SK-N-MC (cell line): ENCODE measurements around the gene PCSK5.
A peak's percentile ranks its signal among the peaks of the same experiment; 100 is the strongest.
"Not testable (repeated sequence)": the region's sequence is repeated elsewhere in the genome, so short reads cannot be mapped to it uniquely, and the experiment has no call there.

Experiments used
- DNase-seq: peaks from one replicate; pipeline ENCODE4 v3.0.0-alpha.2; 2011; ENCODE audit warnings: low read depth, low spot score
- H3K27ac ChIP-seq: fragments of 200-600 bp; sonication (generic); 2 replicates; pipeline ENCODE4 v1.5.1; 2016; ENCODE audit warnings: mixed run types
- H3K36me3 ChIP-seq: fragments of 200-600 bp; sonication (generic); 2 replicates; pipeline ENCODE4 v1.6.1; 2017; ENCODE audit warnings: antibody characterized with exemption, low read length, mixed read lengths; ENCODE audit not compliant: insufficient read depth
- H3K4me3 ChIP-seq: fragments of 200-600 bp; sonication (generic); 2 replicates; pipeline ENCODE4 v1.5.1; 2016
- H3K9ac ChIP-seq: fragments of 200-600 bp; sonication (generic); 2 replicates; pipeline ENCODE4 v1.8.0; 2017; ENCODE audit warnings: mixed run types, mixed read lengths; ENCODE audit not compliant: insufficient read length
- H3K9me3 ChIP-seq: fragments of 200-600 bp; sonication (generic); 2 replicates; pipeline ENCODE4 v1.6.1; 2017; ENCODE audit warnings: low read depth, mild to moderate bottlenecking, antibody characterized with exemption, low read length, moderate library complexity, mixed read lengths
- EZH2 ChIP-seq: fragments of 200-600 bp; sonication (generic); IDR thresholded peaks from one replicate; pipeline ENCODE4 v1.6.1; 2017; ENCODE audit warnings: antibody characterized with exemption
- FOXP2 ChIP-seq: optimal IDR thresholded peaks from 2 replicates; pipeline ENCODE3; 2011; ENCODE audit warnings: mild to moderate bottlenecking, moderate library complexity; ENCODE audit not compliant: insufficient read depth; ENCODE audit errors: extremely low read length, control extremely low read depth
- POLR2AphosphoS5 ChIP-seq: IDR thresholded peaks from 2 replicates; pipeline ENCODE4 v1.6.1; 2012; ENCODE audit warnings: mild to moderate bottlenecking, low read depth, low read length, borderline replicate concordance

Gene PCSK5

DNA sequence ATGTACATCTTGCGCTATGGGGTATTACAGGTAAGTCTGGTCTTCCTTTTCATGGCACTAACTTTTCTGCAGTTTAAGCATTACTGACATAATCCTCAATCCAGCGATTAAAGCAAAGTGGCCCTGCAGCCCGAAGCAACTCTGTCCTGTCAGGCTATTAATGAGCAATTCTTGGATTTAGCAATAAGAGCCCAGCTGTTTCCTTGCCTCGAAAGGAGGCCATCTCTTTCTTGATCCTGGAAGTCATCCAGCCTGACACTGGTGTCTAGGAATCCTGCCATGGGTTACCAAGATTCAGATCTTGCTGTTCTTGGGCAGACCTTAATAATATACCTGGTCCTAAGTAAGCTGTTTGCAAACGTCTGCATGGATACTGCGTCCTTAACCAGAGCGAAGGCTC is 401.8 kb downstream of the PCSK5 start:
- TF ChIP-seq FOXP2 (no peak), EZH2 (no peak), POLR2AphosphoS5 (no peak)
- DNase-seq = no peak
- Histone ChIP-seq H3K9me3 (no peaks in the 10 kb centered on the region), H3K27ac (no peak overlapping the region), H3K36me3 (no peaks in the 10 kb centered on the region), H3K9ac (no peak overlapping the region), H3K4me3 (no peak overlapping the region)

DNA sequence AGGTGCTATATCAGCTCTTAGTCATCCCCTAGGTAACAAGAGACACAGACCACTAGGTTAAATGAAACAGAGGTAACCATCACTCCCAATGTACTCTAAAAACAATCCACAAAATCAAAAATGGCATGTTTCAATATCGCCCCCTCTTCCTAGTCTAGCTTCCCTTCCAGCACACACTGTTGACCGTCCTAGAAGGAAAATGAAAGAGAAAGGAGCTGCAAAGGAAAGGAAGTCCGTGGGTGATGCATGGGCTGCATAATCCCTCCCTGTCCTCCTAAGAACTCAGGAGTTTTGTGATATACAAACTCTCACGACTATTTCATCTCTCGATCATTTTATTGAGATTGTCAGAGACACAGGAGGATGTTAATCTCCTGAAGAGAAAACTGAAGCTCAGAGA is 402.2 kb downstream of the PCSK5 start:
- Histone ChIP-seq H3K9ac (no peak overlapping the region), H3K27ac (no peak overlapping the region), H3K9me3 (no peaks in the 10 kb centered on the region), H3K4me3 (no peak overlapping the region), H3K36me3 (no peaks in the 10 kb centered on the region)
- no peak for DNase-seq
- TF ChIP-seq FOXP2 (no peak), POLR2AphosphoS5 (no peak), EZH2 (no peak)

DNA sequence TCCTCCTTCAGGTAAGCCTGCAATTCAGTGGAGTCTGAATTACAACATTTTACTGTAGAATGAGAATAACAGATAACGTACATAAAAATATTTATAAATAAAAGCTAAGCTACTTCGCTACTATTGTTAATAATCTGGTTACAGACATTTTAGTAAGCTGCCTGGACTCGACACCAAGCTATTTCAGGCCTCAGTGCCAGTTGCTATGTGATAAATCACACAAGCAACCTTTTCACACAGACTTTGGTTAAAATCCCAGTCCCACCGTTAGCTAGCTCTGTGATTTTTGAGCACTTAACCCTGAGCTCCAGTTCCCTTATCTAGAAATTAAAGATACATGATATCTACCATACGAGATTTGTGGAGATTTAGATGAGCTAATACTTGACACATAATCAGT is 403.8 kb downstream of the PCSK5 start:
- no peak overlapping the region for H3K9ac ChIP-seq
- no peak overlapping the region for H3K27ac ChIP-seq
- H3K4me3 ChIP-seq = no peak overlapping the region
- no peak for DNase-seq
- H3K36me3 ChIP-seq = no peaks in the 10 kb centered on the region
- no peak for TF ChIP-seq POLR2AphosphoS5
- no peak for TF ChIP-seq EZH2
- TF ChIP-seq FOXP2 = no peak
- H3K9me3 ChIP-seq = no peaks in the 10 kb centered on the region

DNA sequence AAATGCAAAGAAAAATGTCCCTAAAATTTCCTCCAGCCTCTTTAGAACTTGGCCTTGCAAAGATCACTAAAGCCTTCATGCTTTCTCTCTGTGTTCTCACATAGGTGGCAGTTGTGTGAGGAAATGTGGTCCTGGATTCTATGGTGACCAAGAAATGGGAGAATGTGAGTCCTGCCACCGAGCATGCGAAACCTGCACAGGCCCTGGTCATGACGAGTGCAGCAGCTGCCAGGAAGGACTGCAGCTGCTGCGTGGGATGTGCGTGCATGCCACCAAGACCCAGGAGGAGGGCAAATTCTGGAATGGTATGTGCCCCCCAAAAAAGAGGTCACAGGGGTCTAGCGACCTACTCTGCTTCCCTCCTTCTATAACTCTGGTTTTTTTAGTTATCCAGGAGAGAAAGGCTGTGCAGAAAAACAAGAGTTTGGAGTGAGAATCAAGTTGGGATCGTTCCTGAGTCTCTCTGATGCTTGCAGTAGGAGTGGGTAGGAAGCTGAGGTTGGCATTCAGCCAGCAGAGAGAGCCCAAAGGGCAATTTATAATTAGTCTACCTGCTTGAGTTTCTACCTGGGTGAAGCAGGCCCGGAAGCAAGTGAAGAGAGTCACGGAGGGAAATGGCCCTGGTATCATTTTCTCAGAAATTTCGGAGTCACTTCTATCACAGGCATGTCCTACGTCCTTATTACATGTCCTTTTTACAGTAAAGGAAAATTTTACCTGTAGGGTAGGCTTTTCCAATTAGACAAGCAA is 406.3 kb downstream of the PCSK5 start:
- Histone ChIP-seq H3K4me3 (no peak overlapping the region), H3K36me3 (no peaks in the 10 kb centered on the region), H3K9ac (no peak overlapping the region), H3K9me3 (no peaks in the 10 kb centered on the region), H3K27ac (no peak overlapping the region)
- DNase-seq = no peak
- TF ChIP-seq POLR2AphosphoS5 (no peak), EZH2 (no peak), FOXP2 (no peak)

DNA sequence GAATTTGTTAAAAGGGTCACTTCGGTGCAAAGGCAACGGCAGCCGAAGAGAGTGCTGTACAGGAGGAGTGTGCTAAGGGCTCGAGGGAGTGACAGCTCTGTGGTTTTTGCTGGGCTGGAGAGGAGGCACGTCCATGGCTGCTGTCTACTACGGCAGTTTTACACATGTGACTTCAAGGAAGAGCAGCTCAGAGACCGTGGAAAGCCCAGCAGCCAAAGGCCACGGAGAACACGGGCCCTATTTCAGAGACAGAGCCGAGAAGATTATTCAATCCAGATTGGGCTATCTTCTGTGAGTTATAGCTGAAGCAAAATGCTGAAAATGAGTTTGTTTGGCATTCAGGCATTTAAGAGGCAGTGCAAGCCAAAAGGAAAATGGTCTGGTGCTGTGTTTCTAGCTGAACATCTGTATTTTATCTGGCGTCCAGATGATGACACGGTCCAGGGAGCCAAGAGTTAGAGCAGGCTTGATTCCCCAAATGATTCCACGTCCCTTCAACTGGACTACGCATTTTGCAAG is 407.3 kb downstream of the PCSK5 start:
- H3K36me3 ChIP-seq = no peaks in the 10 kb centered on the region
- H3K4me3 ChIP-seq = no peak overlapping the region; the same call in 1 of the 2 replicates
- DNase-seq = no peak
- no peak overlapping the region for H3K27ac ChIP-seq
- no peaks in the 10 kb centered on the region for H3K9me3 ChIP-seq
- no peak overlapping the region for H3K9ac ChIP-seq
- TF ChIP-seq EZH2 (no peak), FOXP2 (no peak), POLR2AphosphoS5 (no peak)

DNA sequence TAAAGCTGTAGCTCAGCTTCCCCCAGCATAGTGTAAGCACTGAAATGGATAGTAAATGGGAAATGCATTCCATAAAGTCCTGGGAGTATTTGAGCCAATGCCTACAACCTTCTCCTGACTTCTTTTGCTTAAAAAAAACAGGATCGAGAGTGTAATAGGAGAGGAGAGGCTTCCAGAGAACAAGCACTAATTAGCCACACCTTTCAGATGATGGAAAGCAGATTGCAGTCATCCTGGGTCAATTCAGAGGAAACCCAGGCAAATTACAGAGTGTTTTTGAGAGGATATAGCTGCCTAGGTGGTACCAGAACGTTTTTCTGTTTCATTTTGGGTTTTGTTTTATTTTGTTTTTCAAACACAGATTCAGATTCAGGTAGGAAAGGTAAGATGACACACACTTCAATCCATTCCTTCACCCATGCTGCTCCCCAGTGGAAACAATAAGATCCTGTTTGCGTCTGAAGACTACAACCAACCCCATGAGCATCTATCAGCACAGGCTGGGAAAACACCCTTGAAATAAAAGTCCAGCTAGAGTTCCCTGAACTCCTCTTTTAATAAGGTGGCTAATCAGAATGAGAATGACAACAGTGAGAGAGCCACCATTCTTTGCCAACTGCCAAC is 408.2 kb downstream of the PCSK5 start:
- no peak overlapping the region for H3K27ac ChIP-seq
- no peak for DNase-seq
- no peaks in the 10 kb centered on the region for H3K9me3 ChIP-seq
- no peaks in the 10 kb centered on the region for H3K36me3 ChIP-seq
- no peak overlapping the region for H3K4me3 ChIP-seq
- no peak overlapping the region for H3K9ac ChIP-seq
- TF ChIP-seq FOXP2 (no peak), POLR2AphosphoS5 (no peak), EZH2 (no peak)

DNA sequence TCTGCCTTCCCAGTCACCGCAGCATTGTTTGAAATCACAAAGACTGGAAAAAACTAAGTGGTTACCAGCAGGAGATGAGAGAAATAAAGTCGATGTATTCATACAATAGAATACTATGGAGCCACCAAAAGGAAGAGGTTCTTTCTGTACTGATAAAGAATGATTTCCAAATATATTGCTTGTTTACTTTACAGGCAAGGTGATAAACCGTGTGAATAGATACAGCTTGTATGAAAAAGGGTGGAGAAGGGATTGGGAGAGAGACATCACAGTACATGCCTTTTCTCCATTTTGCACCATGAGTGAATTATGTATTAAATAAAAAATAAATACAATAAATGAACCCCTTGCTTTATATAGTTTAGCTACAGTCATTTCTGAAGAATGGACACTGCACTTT is 412.1 kb downstream of the PCSK5 start:
- H3K9me3 ChIP-seq = no peaks in the 10 kb centered on the region
- H3K36me3 ChIP-seq = no peaks in the 10 kb centered on the region
- no peak overlapping the region for H3K4me3 ChIP-seq
- no peak overlapping the region for H3K9ac ChIP-seq
- no peak overlapping the region for H3K27ac ChIP-seq
- no peak for TF ChIP-seq POLR2AphosphoS5
- TF ChIP-seq FOXP2 = no peak
- TF ChIP-seq EZH2 = no peak
- no peak for DNase-seq

DNA sequence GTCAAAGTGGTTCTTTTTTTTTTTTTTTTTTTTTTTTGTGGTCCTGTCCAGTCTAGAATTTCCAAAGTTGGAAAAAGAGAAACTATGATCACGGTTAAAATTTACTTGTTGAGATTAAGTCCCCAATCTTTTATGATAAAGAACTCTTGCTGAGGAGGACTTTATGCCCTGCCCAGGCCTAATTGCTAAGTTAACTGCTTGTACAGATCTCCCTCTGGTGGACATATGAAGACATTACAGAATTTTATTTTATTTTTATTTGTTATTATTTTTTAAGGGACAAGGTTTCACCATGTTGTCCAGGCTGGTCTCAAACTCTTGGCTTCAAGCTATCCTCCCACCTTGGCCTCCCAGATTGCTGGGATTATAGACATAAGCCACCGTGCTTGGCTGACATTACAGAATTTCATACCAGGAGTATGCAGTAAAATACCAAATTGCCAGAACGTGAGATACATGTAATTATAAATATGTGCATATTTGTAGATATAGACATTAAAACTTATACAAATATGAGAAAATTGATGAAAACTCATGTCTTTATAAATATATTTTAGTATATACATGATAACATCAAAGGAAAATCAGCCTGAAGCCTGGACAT is 412.6 kb downstream of the PCSK5 start:
- H3K9me3 ChIP-seq = no peaks in the 10 kb centered on the region
- peak; percentile 58 for DNase-seq
- no peak overlapping the region for H3K9ac ChIP-seq
- no peaks in the 10 kb centered on the region for H3K36me3 ChIP-seq
- no peak overlapping the region for H3K27ac ChIP-seq
- no peak for TF ChIP-seq POLR2AphosphoS5
- no peak for TF ChIP-seq FOXP2
- TF ChIP-seq EZH2 = no peak
- no peak overlapping the region for H3K4me3 ChIP-seq

DNA sequence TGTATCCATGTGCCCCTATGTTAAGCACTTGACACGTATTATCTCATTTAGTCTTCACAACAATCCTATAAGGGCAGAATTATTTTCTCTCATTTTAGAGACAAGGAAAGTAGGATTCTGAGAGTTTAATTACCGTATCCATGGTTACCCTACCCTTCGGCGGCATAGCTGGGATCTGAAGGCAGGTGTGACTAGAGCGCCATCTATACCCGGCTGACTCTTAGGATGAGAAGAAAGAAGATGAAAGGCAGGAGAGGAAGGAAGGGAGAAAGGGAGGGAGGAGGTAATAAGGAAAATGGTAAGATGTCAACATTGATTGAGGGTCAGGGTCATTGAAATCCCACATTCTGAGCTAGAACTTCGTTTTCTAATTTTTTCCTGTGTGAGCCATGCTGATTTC is 416.6 kb downstream of the PCSK5 start:
- not testable (repeated sequence) for H3K9me3 ChIP-seq, H3K36me3 ChIP-seq, H3K27ac ChIP-seq, H3K9ac ChIP-seq, H3K4me3 ChIP-seq, DNase-seq
